Chondrocyte (in vitro differentiated cells): ENCODE data around the gene PLEKHA5. TPM values are rescaled to one million over a fixed set of nuclear protein-coding genes. Genes with fewer than 3 reads are reported as not detected.
A peak's percentile ranks its signal among the peaks of the same experiment; 100 is the strongest.

ENCODE experiments used
- DNase-seq: peaks from one replicate; pipeline ENCODE4 v3.0.0; 2021; ENCODE audit warnings: mixed read lengths, low spot score
- H3K27ac Mint-ChIP-seq: one replicate; pipeline ENCODE4 v1.8.0; 2021; ENCODE audit warnings: mild to moderate bottlenecking, moderate library complexity, mixed read lengths; ENCODE audit not compliant: unreplicated experiment
- H3K27me3 Mint-ChIP-seq: 2 replicates; pipeline ENCODE4 v1.8.0; 2021; ENCODE audit warnings: low read depth, mixed read lengths
- H3K36me3 Mint-ChIP-seq: 2 replicates; pipeline ENCODE4 v1.8.0; 2021; ENCODE audit warnings: low read depth, mixed read lengths
- H3K4me1 Mint-ChIP-seq: 2 replicates; pipeline ENCODE4 v1.8.0; 2021; ENCODE audit warnings: low read depth, mild to moderate bottlenecking, mixed read lengths
- H3K4me3 Mint-ChIP-seq: one replicate; pipeline ENCODE4 v1.8.0; 2021; ENCODE audit warnings: mild to moderate bottlenecking, moderate library complexity, mixed read lengths; ENCODE audit not compliant: unreplicated experiment
- H3K9me3 Mint-ChIP-seq: 2 replicates; pipeline ENCODE4 v1.8.0; 2021; ENCODE audit warnings: low read depth, mixed read lengths
- total RNA-seq: library from RNA; stranded (reverse); gene quantifications from 3 replicates; pipeline ENCODE4 v1.2.1, GENCODE V29; 2021
- TF ChIP-seq, protein P1 (sequence below): fragments of 200-600 bp; sonication (generic); IDR thresholded peaks from 2 replicates; pipeline ENCODE4 v1.5.0; 2021; ENCODE audit warnings: antibody characterized with exemption, mild to moderate bottlenecking, moderate library complexity

The PLEKHA5 gene
- total RNA-seq, 1 donor from 2014 or later, result 8.9 TPM

DNA sequence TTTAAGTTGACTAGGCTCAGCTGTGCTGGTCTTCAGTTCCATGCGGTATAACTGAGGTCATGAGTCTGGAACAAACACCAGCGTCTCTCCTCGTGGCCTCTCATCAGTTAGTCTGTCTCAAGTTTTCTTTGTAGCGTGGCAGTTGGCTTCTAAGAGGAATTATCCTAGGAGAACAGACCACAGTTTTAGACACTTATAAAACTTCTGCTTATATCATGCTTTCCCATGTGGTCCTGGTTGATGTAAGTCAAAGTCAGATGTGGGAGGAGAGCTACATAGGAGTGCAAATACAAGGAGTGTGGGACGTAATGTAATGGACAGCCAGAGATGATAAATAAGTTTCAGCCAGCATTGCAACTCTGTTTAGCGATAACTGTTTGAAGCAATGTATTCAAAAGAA, 14.8 kb downstream of the PLEKHA5 start:
- peaks cover 2% of the 10 kb centered on the region for H3K4me1 Mint-ChIP-seq
- no peaks in the 10 kb centered on the region for H3K36me3 Mint-ChIP-seq

GRCh38 chr12:19144985-19145384, 15.5 kb downstream of the PLEKHA5 start:
- Mint-ChIP-seq H3K4me3 (no peak overlapping the region), H3K27me3 (no peaks in the 10 kb centered on the region), H3K4me1 (peaks cover 5% of the 10 kb centered on the region), H3K36me3 (peaks cover 2% of the 10 kb centered on the region), H3K27ac (no peak overlapping the region), H3K9me3 (no peaks in the 10 kb centered on the region)
- TF ChIP-seq, protein P1, sequence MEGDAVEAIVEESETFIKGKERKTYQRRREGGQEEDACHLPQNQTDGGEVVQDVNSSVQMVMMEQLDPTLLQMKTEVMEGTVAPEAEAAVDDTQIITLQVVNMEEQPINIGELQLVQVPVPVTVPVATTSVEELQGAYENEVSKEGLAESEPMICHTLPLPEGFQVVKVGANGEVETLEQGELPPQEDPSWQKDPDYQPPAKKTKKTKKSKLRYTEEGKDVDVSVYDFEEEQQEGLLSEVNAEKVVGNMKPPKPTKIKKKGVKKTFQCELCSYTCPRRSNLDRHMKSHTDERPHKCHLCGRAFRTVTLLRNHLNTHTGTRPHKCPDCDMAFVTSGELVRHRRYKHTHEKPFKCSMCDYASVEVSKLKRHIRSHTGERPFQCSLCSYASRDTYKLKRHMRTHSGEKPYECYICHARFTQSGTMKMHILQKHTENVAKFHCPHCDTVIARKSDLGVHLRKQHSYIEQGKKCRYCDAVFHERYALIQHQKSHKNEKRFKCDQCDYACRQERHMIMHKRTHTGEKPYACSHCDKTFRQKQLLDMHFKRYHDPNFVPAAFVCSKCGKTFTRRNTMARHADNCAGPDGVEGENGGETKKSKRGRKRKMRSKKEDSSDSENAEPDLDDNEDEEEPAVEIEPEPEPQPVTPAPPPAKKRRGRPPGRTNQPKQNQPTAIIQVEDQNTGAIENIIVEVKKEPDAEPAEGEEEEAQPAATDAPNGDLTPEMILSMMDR, result no peak
- no peak for DNase-seq

More for the DNA sequence above, 14.8 kb downstream of the PLEKHA5 start:
- no peak overlapping the region for H3K27ac Mint-ChIP-seq
- TF ChIP-seq, protein P1, result no peak
- no peaks in the 10 kb centered on the region for H3K27me3 Mint-ChIP-seq
- DNase-seq, result no peak
- no peak overlapping the region for H3K4me3 Mint-ChIP-seq
- no peaks in the 10 kb centered on the region for H3K9me3 Mint-ChIP-seq

- H3K4me1 Mint-ChIP-seq, result peaks cover 19% of the 10 kb centered on the region
- no peak for DNase-seq
- peaks cover 2% of the 10 kb centered on the region for H3K36me3 Mint-ChIP-seq
- TF ChIP-seq, protein P1, result no peak
- no peak overlapping the region for H3K4me3 Mint-ChIP-seq
- no peaks in the 10 kb centered on the region for H3K27me3 Mint-ChIP-seq
- H3K27ac Mint-ChIP-seq, result no peak overlapping the region
- peaks cover 5% of the 10 kb centered on the region for H3K9me3 Mint-ChIP-seq
Observed at GRCh38 chr12:19148860-19149259, 19.3 kb downstream of the PLEKHA5 start.

DNA sequence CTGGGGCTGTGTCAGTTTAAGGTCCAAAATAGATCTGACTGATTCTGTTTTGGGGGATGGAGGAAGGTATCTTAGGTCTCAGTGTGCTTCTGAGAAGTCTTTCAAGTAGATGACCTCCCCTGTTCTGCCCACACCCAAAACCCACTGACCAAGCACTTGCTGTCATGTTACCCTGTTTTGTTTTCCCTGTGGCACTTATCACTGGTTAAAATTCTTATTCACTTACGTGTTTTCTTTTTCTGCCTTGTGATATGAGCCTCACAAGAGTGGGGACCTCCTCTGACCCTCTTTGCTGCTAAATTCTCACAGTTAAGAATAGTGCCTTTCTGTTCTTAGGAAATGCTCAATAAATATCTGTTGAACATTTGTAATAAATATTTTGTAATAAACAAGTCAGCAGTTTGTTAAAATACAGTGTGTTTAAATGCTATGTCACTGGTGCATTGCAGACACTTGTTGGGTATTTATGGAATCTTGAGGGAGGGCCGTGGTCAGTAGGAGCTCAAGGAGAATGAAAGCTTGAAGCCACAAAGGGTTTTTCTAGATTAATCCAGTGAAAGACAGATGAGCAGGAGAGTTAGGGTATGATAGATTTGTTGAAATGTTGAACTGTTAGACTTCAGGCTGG, 20.9 kb downstream of the PLEKHA5 start:
- no peak overlapping the region for H3K4me3 Mint-ChIP-seq
- H3K36me3 Mint-ChIP-seq, result peaks cover 2% of the 10 kb centered on the region
- H3K4me1 Mint-ChIP-seq, result peaks cover 19% of the 10 kb centered on the region
- no peaks in the 10 kb centered on the region for H3K27me3 Mint-ChIP-seq
- TF ChIP-seq, protein P1, result no peak
- peaks cover 5% of the 10 kb centered on the region for H3K9me3 Mint-ChIP-seq
- DNase-seq, result no peak
- H3K27ac Mint-ChIP-seq, result peak overlapping the region; percentile 38

- no peak for DNase-seq
- no peaks in the 10 kb centered on the region for H3K27me3 Mint-ChIP-seq
- TF ChIP-seq, protein P1, result no peak
- no peak overlapping the region for H3K4me3 Mint-ChIP-seq
- no peak overlapping the region for H3K27ac Mint-ChIP-seq
- peaks cover 25% of the 10 kb centered on the region for H3K4me1 Mint-ChIP-seq
- H3K9me3 Mint-ChIP-seq, result peaks cover 5% of the 10 kb centered on the region
- H3K36me3 Mint-ChIP-seq, result peaks cover 2% of the 10 kb centered on the region
Observed at GRCh38 chr12:19151298-19151697, 21.8 kb downstream of the PLEKHA5 start.
